HFF-Myc (cell line): Measurements from ENCODE around the gene STRIP2.

Source experiments
- DNase-seq: peaks from one replicate; pipeline ENCODE4 v3.0.0-alpha.2; 2011; ENCODE audit warnings: low read depth; ENCODE audit errors: extremely low read depth
- H3K4me3 ChIP-seq: replicated peaks from 2 replicates; pipeline ENCODE4 v1.5.1; 2011; ENCODE audit warnings: low read depth, mild to moderate bottlenecking, control low read depth, low read length
- TF ChIP-seq, protein P1 (sequence below): IDR thresholded peaks from 2 replicates; pipeline ENCODE4 v1.5.1; 2012; ENCODE audit warnings: mild to moderate bottlenecking, low read depth, low read length, control low read depth; ENCODE audit errors: missing control alignments

STRIP2 gene

GRCh38 chr7:129456421-129456820 lies 22.2 kb downstream of the STRIP2 start:
- H3K4me3 ChIP-seq, result no peak overlapping the region
- TF ChIP-seq, protein P1, sequence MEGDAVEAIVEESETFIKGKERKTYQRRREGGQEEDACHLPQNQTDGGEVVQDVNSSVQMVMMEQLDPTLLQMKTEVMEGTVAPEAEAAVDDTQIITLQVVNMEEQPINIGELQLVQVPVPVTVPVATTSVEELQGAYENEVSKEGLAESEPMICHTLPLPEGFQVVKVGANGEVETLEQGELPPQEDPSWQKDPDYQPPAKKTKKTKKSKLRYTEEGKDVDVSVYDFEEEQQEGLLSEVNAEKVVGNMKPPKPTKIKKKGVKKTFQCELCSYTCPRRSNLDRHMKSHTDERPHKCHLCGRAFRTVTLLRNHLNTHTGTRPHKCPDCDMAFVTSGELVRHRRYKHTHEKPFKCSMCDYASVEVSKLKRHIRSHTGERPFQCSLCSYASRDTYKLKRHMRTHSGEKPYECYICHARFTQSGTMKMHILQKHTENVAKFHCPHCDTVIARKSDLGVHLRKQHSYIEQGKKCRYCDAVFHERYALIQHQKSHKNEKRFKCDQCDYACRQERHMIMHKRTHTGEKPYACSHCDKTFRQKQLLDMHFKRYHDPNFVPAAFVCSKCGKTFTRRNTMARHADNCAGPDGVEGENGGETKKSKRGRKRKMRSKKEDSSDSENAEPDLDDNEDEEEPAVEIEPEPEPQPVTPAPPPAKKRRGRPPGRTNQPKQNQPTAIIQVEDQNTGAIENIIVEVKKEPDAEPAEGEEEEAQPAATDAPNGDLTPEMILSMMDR, result no peak
- DNase-seq, result no peak

- no peak overlapping the region for H3K4me3 ChIP-seq
- TF ChIP-seq, protein P1, result no peak
- DNase-seq, result no peak
Observed at GRCh38 chr7:129457101-129457500, 22.9 kb downstream of the STRIP2 start.

- H3K4me3 ChIP-seq, result no peak overlapping the region
- TF ChIP-seq, protein P1, result no peak
- DNase-seq, result no peak
Observed at GRCh38 chr7:129458171-129458570, 23.9 kb downstream of the STRIP2 start.

DNA sequence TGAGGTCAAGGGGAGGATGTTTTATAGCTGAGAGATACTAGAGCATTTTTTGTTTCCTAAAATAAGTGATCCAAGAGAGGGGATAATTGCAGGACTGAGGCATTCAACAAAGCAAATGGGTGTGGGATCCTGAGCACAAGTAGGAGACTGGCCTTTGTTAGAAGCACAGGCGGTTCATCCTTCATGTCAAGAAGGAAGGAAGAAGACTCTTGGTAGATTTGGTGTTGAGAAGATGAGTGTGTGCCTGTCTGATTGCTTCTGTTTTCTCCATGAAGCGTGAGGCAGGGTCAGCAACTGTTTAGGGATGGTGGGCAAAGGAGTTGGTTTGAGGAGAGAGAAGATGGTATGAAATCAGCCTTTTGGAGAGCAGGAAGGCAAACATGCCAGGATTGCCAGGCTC lies 27.6 kb downstream of the STRIP2 start:
- no peak for DNase-seq
- TF ChIP-seq, protein P1, result no peak
- no peak overlapping the region for H3K4me3 ChIP-seq

GRCh38 chr7:129462420-129462819 lies 28.2 kb downstream of the STRIP2 start:
- TF ChIP-seq, protein P1, result no peak
- no peak for DNase-seq
- no peak overlapping the region for H3K4me3 ChIP-seq

DNA sequence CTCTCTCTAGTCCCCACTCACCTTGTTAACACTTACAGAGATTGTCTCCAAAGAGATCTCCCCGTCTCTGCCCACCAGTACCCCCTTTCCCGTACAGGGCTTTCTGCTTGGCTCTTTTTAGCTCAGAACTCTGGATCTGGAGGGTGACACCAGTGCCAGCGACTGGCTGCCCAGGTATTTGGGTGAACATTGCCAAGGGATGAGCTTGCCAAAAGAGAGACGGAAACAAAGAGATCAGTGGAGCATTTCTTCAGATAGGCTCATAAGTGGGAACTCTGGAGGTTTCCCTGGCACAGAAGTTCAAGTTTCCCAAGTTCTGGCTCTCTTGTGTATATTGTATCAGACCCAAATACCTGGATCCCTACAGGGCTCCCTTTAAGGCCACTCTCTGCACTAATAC lies 30.0 kb downstream of the STRIP2 start:
- DNase-seq, result no peak
- no peak overlapping the region for H3K4me3 ChIP-seq
- TF ChIP-seq, protein P1, result no peak

- no peak for DNase-seq
- no peak overlapping the region for H3K4me3 ChIP-seq
- TF ChIP-seq, protein P1, result no peak
Observed at GRCh38 chr7:129465080-129465479, 30.8 kb downstream of the STRIP2 start.
